ENCODE results near the gene TMEM109. TPM values are rescaled to one million over a fixed set of nuclear protein-coding genes. Genes with fewer than 3 reads are reported as not detected.
A peak's percentile ranks its signal among the peaks of the same experiment; 100 is the strongest.

Gene TMEM109
- total RNA-seq, 4 donors from 2014 or later = 66.7 to 115 (median 89.0) TPM

DNA sequence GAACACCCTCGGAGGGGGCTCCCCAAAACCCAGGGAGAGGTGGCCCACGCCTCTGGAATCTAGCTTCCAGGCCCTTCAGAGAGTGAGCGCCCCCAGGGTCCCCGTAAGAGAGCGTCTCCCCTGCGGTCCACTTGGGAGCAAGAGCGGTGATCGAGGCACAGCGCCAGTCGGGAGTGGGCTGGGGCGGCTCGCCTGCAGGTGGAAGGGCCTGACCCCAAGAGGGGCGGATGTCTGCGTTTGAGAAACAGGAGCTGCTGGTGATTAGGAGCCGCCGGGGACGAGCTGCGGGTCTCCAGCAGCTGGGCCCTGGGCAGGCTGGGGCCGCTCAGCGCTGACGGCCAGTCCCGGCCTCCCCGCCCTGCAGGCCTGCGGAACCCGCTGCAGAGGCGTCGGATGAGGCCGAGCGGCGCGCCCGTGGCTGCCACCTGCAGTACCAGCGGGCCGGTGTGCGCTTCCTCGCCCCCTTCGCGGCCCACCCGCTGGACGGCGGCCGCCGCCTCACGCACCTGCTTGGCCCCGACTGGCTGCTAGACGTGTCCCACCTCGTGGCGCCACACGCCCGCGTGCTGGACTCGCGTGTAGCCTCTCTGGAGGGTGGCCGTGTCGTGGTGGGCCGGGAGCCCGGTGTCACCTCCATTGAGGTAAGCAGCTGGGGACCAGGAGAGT is 20.3 kb downstream of the TMEM109 start:
- H3K36me3 ChIP-seq = peaks cover 0 to 51% (median 3%) of the 10 kb centered on the region in 3 donors
- WGBS, 2 donors = 92 to 96% methylated on average over 8 to 22 of the region's 57 CpGs
- intact Hi-C loops (cut with DNase I) = no loop called here
- H3K4me3 ChIP-seq = no peak overlapping the region
- TF ChIP-seq, protein P1, sequence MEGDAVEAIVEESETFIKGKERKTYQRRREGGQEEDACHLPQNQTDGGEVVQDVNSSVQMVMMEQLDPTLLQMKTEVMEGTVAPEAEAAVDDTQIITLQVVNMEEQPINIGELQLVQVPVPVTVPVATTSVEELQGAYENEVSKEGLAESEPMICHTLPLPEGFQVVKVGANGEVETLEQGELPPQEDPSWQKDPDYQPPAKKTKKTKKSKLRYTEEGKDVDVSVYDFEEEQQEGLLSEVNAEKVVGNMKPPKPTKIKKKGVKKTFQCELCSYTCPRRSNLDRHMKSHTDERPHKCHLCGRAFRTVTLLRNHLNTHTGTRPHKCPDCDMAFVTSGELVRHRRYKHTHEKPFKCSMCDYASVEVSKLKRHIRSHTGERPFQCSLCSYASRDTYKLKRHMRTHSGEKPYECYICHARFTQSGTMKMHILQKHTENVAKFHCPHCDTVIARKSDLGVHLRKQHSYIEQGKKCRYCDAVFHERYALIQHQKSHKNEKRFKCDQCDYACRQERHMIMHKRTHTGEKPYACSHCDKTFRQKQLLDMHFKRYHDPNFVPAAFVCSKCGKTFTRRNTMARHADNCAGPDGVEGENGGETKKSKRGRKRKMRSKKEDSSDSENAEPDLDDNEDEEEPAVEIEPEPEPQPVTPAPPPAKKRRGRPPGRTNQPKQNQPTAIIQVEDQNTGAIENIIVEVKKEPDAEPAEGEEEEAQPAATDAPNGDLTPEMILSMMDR (IDR thresholded peaks at IDR 0.05) = no peak
- TF ChIP-seq POLR2A (IDR thresholded peaks at IDR 0.05) = no peak
- H3K27ac ChIP-seq = no peak overlapping the region
- H3K9me3 ChIP-seq = no peaks in the 10 kb centered on the region
- H3K27me3 ChIP-seq = no peaks in the 10 kb centered on the region
- DNase-seq = no peak
- H3K4me1 ChIP-seq = peaks cover 0 to 34% (median 6%) of the 10 kb centered on the region in 3 donors

GRCh38 chr11:60934790-60935605 is 21.0 kb downstream of the TMEM109 start:
- DNase-seq = no peak
- intact Hi-C loops (cut with DNase I) = no loop called here
- no peaks in the 10 kb centered on the region for H3K27me3 ChIP-seq
- H3K4me1 ChIP-seq = peaks cover 0 to 41% (median 6%) of the 10 kb centered on the region in 3 donors
- peaks cover 0 to 56% (median 3%) of the 10 kb centered on the region in 3 donors for H3K36me3 ChIP-seq
- no peaks in the 10 kb centered on the region for H3K9me3 ChIP-seq
- no peak overlapping the region for H3K4me3 ChIP-seq
- no peak overlapping the region for H3K27ac ChIP-seq
- 80 to 83% methylated on average over 7 to 15 of the region's 21 CpGs for WGBS, 2 donors
- TF ChIP-seq POLR2A (IDR thresholded peaks at IDR 0.05) = no peak
- TF ChIP-seq, protein P1 (IDR thresholded peaks at IDR 0.05) = no peak

GRCh38 chr11:60935676-60936442 is 21.9 kb downstream of the TMEM109 start:
- H3K27ac ChIP-seq = no peak overlapping the region
- DNase-seq = no peak

GRCh38 chr11:60936467-60937143 is 22.6 kb downstream of the TMEM109 start:
- peaks cover 0 to 55% (median 5%) of the 10 kb centered on the region in 3 donors for H3K36me3 ChIP-seq
- intact Hi-C loops (cut with DNase I) = no loop called here
- peak overlapping the region in 2 of 4 donors; percentile 4 to 28 for H3K27ac ChIP-seq
- no peak overlapping the region for H3K4me3 ChIP-seq
- 90 to 100% methylated on average over 1 to 2 of the region's 18 CpGs for WGBS, 2 donors
- no peak for DNase-seq
- no peaks in the 10 kb centered on the region for H3K27me3 ChIP-seq
- peaks cover 9 to 57% (median 10%) of the 10 kb centered on the region in 3 donors for H3K4me1 ChIP-seq
- H3K9me3 ChIP-seq = no peaks in the 10 kb centered on the region
- TF ChIP-seq, protein P1 (IDR thresholded peaks at IDR 0.05) = no peak
- no peak for TF ChIP-seq POLR2A (IDR thresholded peaks at IDR 0.05)

More at GRCh38 chr11:60935676-60936442, 21.9 kb downstream of the TMEM109 start:
- Histone ChIP-seq H3K4me3 (no peak overlapping the region), H3K4me1 (peaks cover 1 to 50% (median 6%) of the 10 kb centered on the region in 3 donors), H3K27me3 (no peaks in the 10 kb centered on the region), H3K36me3 (peaks cover 0 to 55% (median 0%) of the 10 kb centered on the region in 3 donors), H3K9me3 (no peaks in the 10 kb centered on the region)
- TF ChIP-seq POLR2A (IDR thresholded peaks at IDR 0.05) = no peak
- TF ChIP-seq, protein P1 (IDR thresholded peaks at IDR 0.05) = no peak
- intact Hi-C loops (cut with DNase I) = no loop called here
- WGBS, 2 donors = 58 to 85% methylated on average over 6 to 9 of the region's 27 CpGs
